GM12878 (cell line): ENCODE results near the gene H1-8. TPM values are rescaled to one million over a fixed set of nuclear protein-coding genes. Genes with fewer than 3 reads are reported as not detected.

ENCODE experiments used
- ATAC-seq: fragments of 200-7000 bp; cut with Tn5 transposase; 3 replicates; pipeline ENCODE4 v1.9.1; 2020; ENCODE audit warnings: mild to moderate bottlenecking, moderate library complexity
- BruUV-seq: library from RNA; stranded (reverse); fragments of 400-500 nt; replicated peaks from 2 replicates; lab custom pipeline; 2021; lab: Mats Ljungman, UMichigan
- CTCF ChIA-PET: fragments of 300-600 bp; sonication (Branson Sonifier 250); formaldehyde crosslinking; extraction: SDS; loops from one replicate; lab custom pipeline; 2021; ENCODE audit warnings: inconsistent platforms; lab: Yijun Ruan, JAX
- POLR2A ChIA-PET: fragments of 350-600 bp; formaldehyde crosslinking; extraction: SDS; loops from one replicate; lab custom pipeline; 2021; ENCODE audit warnings: inconsistent platforms; lab: Charles Lee
- RAD21 ChIA-PET: fragments of 300-600 bp; sonication (Branson Sonifier 250); formaldehyde crosslinking; loops from one replicate; lab custom pipeline; 2023; ENCODE audit warnings: antibody characterized with exemption; ENCODE audit not compliant: unreplicated experiment; lab: Charles Lee
- SMC1A ChIA-PET: fragments of 300-600 bp; sonication (Branson Sonifier 250); formaldehyde crosslinking; loops from one replicate; lab custom pipeline; 2023; ENCODE audit not compliant: unreplicated experiment, uncharacterized antibody; lab: Charles Lee
- DNase-seq: peaks from one replicate; pipeline ENCODE4 v3.0.0-alpha.2; 2011; ENCODE audit warnings: low read depth, low spot score
- FAIRE-seq: peaks from 3 replicates; lab custom pipeline; 2011; peaks lifted over from hg19 to GRCh38; lab: Jason Lieb, UNC
- H2AFZ ChIP-seq: 2 replicates; pipeline ENCODE4 v1.6.0; 2011; ENCODE audit warnings: low read depth, low read length, control low read depth; ENCODE audit not compliant: control insufficient read depth
- H3K27ac ChIP-seq: 2 replicates; pipeline ENCODE4 v1.5.1; 2011; ENCODE audit warnings: control low read depth; ENCODE audit not compliant: control insufficient read depth, insufficient read depth
- H3K27me3 ChIP-seq, 2 experiments: replicated peaks in 1 of 2; 2 replicates each; pipeline versions ENCODE4 v1.6.0 to v1.6.1; 2011; ENCODE audit warnings: low read length in 1 of 2; ENCODE audit not compliant: control insufficient read depth in 2 of 2, insufficient read depth in 2 of 2
- H3K36me3 ChIP-seq, 2 experiments: 2 replicates each; pipeline ENCODE4 v1.5.1; 2011; ENCODE audit warnings: low read length in 1 of 2; ENCODE audit not compliant: control insufficient read depth in 2 of 2, insufficient read depth in 2 of 2
- H3K4me1 ChIP-seq: 2 replicates; pipeline ENCODE4 v1.6.1; 2011; ENCODE audit warnings: mild to moderate bottlenecking, low read length, moderate library complexity, mixed read lengths; ENCODE audit not compliant: control insufficient read depth, insufficient read depth
- H3K4me2 ChIP-seq: 2 replicates; pipeline ENCODE4 v1.6.0; 2011; ENCODE audit warnings: control low read depth; ENCODE audit not compliant: control insufficient read depth, insufficient read depth
- H3K4me3 ChIP-seq: fragments of 200-600 bp; sonication (generic); 2 replicates; pipeline ENCODE4 v1.5.1; 2016
- H3K79me2 ChIP-seq: 2 replicates; pipeline ENCODE4 v1.6.0; 2011; ENCODE audit warnings: low read length; ENCODE audit not compliant: control insufficient read depth, insufficient read depth
- H3K9ac ChIP-seq: 2 replicates; pipeline ENCODE4 v1.8.0; 2011; ENCODE audit warnings: low read length, control low read depth, mixed read lengths; ENCODE audit not compliant: control insufficient read depth, insufficient read depth
- H3K9me3 ChIP-seq: replicated peaks from 3 replicates; pipeline ENCODE4 v1.5.1; 2011; ENCODE audit warnings: mild to moderate bottlenecking, low read length; ENCODE audit not compliant: control insufficient read depth, insufficient read depth
- H4K20me1 ChIP-seq: 2 replicates; pipeline ENCODE4 v1.6.0; 2011; ENCODE audit not compliant: control insufficient read depth, insufficient read depth
- BACH1 ChIP-seq: fragments of 450-650 bp; IDR thresholded peaks from 2 replicates; pipeline ENCODE4 v1.6.1; 2017; ENCODE audit warnings: mild to moderate bottlenecking, borderline replicate concordance
- HDAC6 ChIP-seq: fragments of 200-600 bp; sonication (generic); IDR thresholded peaks from one replicate; pipeline ENCODE4 v1.8.0; 2017; ENCODE audit warnings: antibody characterized with exemption; ENCODE audit not compliant: unreplicated experiment
- POLR2A ChIP-seq: IDR thresholded peaks from 2 replicates; pipeline ENCODE4 v1.6.1; 2011; ENCODE audit warnings: low read depth, mild to moderate bottlenecking, low read length
- TCF3 ChIP-seq: IDR thresholded peaks from 2 replicates; pipeline ENCODE4 v1.6.1; 2012; ENCODE audit warnings: low read depth, mild to moderate bottlenecking, low read length, borderline replicate concordance; ENCODE audit not compliant: insufficient read depth
- ZZZ3 ChIP-seq: IDR thresholded peaks from 2 replicates; pipeline ENCODE4 v1.6.1; 2011; ENCODE audit warnings: low read depth; ENCODE audit not compliant: control insufficient read depth, insufficient read length
- WGBS: methylation state at CpG from one replicate; pipeline ENCODE4 v1.1.6; 2016; ENCODE audit warnings: low lambda C conversion rate; ENCODE audit not compliant: insufficient replicate concordance, insufficient coverage; ENCODE audit errors: missing lambda C conversion rate; 5-methylcytosine and 5-hydroxymethylcytosine counted together
- in situ Hi-C: fragments of 300-500 bp; cut with MboI; formaldehyde crosslinking; loops from 9 replicates; pipeline ENCODE4 v1.14.3; 2018; ENCODE audit warnings: mixed read lengths
- intact Hi-C: fragments of 100-400 bp; cut with micrococcal nuclease; formaldehyde crosslinking; loops from one replicate; pipeline ENCODE4 v1.14.2; 2022; ENCODE audit not compliant: unreplicated experiment
- polyA plus RNA-seq, 11 experiments: library from polyadenylated mRNA; depleted of rRNA in 4 of 11; unstranded in 6 of 11; stranded (reverse) in 5 of 11; fragments of >200 nt; fragmentation: Nextera tagmentation in 4 of 11; fragmentation: Illumina TruSeq in 1 of 11; extraction: Ambion mirVana in 4 of 11; extraction: Trizol in 1 of 11; gene quantifications; 1 replicate in 1 of 11; 2 replicates in 10 of 11; pipeline versions ENCODE4 v1.2.1 to v1.2.3, GENCODE V29; 2011 to 2016; ENCODE audit warnings: inconsistent platforms in 2 of 11, missing spikeins in 2 of 11, low read depth in 1 of 11
- total RNA-seq, 4 experiments: library from RNA; depleted of rRNA in 3 of 4; stranded (reverse); fragments of >200 nt in 3 of 4; fragmentation: Illumina TruSeq in 1 of 4; extraction: Trizol in 1 of 4; gene quantifications; 2 replicates each; pipeline versions ENCODE4 v1.2.1 to v1.2.3, GENCODE V29; 2013 to 2021
- TF ChIP-seq, protein P1 (sequence below): fragments of 450-650 bp; IDR thresholded peaks from 2 replicates; pipeline ENCODE4 v1.6.1; 2017; ENCODE audit warnings: mild to moderate bottlenecking, low read depth, inconsistent platforms; ENCODE audit not compliant: poor library complexity, severe bottlenecking
- TF ChIP-seq, protein P2 (sequence below): IDR thresholded peaks from 2 replicates; pipeline ENCODE4 v1.6.1; 2012; ENCODE audit warnings: improper control_type of control experiment, low read depth, low read length; ENCODE audit not compliant: insufficient replicate concordance
- TF ChIP-seq, protein P3 (sequence below): fragments of 450-650 bp; IDR thresholded peaks from 2 replicates; pipeline ENCODE4 v1.6.1; 2017; ENCODE audit warnings: mild to moderate bottlenecking

Gene H1-8
- total and polyA plus RNA-seq, 10 of the 15 experiments (the other 5 are each of a cell fraction or from before 2014, with no cell fraction given) = not detected

DNA sequence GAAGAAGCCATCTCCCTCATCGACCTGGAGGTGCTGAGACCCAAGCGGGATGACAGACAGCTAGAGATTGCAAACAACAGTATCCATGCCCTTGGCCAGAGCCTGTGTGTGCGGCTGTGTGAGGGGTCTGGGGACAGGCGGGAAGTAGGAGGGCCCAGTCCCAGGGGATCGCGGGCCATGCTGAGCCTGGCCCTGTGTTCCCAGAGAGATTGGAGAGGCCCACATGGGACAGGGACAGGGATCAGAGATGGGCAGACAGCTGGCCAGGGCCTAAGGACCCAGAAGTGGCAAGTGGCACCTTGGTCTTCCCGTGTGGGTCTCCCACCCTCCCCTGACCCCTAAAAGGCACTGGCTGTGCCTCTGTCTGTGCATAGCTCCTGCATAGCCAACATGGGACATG, 25.5 kb upstream of the H1-8 start:
- ChIA-PET CTCF (no interaction called here), POLR2A (no interaction called here), SMC1A (interaction anchor here (0.9 kb wide), 1 partner anchor 9 kb away, joined by 3 read pairs; no protein-coding TSS in a partner anchor), RAD21 (no interaction called here)
- Histone ChIP-seq H3K36me3 (no peaks in the 10 kb centered on the region; a peak in 1 of 4 replicates), H4K20me1 (no peaks in the 10 kb centered on the region), H3K27ac (no peak overlapping the region), H2AFZ (no peak overlapping the region), H3K9me3 (no peaks in the 10 kb centered on the region), H3K4me3 (no peak overlapping the region), H3K79me2 (no peaks in the 10 kb centered on the region), H3K4me2 (no peak overlapping the region), H3K27me3 (no peaks in the 10 kb centered on the region), H3K9ac (no peak overlapping the region), H3K4me1 (no peaks in the 10 kb centered on the region)
- FAIRE-seq (no peak), DNase-seq (no peak), ATAC-seq (no peak)
- in situ Hi-C loops = no loop called here
- 74% methylated on average over 7 of the region's 7 CpGs for WGBS
- no TSS peak for BruUV-seq
- TF ChIP-seq, protein P1, sequence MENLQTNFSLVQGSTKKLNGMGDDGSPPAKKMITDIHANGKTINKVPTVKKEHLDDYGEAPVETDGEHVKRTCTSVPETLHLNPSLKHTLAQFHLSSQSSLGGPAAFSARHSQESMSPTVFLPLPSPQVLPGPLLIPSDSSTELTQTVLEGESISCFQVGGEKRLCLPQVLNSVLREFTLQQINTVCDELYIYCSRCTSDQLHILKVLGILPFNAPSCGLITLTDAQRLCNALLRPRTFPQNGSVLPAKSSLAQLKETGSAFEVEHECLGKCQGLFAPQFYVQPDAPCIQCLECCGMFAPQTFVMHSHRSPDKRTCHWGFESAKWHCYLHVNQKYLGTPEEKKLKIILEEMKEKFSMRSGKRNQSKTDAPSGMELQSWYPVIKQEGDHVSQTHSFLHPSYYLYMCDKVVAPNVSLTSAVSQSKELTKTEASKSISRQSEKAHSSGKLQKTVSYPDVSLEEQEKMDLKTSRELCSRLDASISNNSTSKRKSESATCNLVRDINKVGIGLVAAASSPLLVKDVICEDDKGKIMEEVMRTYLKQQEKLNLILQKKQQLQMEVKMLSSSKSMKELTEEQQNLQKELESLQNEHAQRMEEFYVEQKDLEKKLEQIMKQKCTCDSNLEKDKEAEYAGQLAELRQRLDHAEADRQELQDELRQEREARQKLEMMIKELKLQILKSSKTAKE = no peak
- TF ChIP-seq, protein P2, sequence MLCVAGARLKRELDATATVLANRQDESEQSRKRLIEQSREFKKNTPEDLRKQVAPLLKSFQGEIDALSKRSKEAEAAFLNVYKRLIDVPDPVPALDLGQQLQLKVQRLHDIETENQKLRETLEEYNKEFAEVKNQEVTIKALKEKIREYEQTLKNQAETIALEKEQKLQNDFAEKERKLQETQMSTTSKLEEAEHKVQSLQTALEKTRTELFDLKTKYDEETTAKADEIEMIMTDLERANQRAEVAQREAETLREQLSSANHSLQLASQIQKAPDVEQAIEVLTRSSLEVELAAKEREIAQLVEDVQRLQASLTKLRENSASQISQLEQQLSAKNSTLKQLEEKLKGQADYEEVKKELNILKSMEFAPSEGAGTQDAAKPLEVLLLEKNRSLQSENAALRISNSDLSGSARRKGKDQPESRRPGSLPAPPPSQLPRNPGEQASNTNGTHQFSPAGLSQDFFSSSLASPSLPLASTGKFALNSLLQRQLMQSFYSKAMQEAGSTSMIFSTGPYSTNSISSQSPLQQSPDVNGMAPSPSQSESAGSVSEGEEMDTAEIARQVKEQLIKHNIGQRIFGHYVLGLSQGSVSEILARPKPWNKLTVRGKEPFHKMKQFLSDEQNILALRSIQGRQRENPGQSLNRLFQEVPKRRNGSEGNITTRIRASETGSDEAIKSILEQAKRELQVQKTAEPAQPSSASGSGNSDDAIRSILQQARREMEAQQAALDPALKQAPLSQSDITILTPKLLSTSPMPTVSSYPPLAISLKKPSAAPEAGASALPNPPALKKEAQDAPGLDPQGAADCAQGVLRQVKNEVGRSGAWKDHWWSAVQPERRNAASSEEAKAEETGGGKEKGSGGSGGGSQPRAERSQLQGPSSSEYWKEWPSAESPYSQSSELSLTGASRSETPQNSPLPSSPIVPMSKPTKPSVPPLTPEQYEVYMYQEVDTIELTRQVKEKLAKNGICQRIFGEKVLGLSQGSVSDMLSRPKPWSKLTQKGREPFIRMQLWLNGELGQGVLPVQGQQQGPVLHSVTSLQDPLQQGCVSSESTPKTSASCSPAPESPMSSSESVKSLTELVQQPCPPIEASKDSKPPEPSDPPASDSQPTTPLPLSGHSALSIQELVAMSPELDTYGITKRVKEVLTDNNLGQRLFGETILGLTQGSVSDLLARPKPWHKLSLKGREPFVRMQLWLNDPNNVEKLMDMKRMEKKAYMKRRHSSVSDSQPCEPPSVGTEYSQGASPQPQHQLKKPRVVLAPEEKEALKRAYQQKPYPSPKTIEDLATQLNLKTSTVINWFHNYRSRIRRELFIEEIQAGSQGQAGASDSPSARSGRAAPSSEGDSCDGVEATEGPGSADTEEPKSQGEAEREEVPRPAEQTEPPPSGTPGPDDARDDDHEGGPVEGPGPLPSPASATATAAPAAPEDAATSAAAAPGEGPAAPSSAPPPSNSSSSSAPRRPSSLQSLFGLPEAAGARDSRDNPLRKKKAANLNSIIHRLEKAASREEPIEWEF = no peak
- TF ChIP-seq POLR2A (no peak), HDAC6 (no peak), TCF3 (no peak), ZZZ3 (no peak), BACH1 (no peak)
- TF ChIP-seq, protein P3, sequence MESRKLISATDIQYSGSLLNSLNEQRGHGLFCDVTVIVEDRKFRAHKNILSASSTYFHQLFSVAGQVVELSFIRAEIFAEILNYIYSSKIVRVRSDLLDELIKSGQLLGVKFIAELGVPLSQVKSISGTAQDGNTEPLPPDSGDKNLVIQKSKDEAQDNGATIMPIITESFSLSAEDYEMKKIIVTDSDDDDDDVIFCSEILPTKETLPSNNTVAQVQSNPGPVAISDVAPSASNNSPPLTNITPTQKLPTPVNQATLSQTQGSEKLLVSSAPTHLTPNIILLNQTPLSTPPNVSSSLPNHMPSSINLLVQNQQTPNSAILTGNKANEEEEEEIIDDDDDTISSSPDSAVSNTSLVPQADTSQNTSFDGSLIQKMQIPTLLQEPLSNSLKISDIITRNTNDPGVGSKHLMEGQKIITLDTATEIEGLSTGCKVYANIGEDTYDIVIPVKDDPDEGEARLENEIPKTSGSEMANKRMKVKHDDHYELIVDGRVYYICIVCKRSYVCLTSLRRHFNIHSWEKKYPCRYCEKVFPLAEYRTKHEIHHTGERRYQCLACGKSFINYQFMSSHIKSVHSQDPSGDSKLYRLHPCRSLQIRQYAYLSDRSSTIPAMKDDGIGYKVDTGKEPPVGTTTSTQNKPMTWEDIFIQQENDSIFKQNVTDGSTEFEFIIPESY = no peak
- intact Hi-C loops = no loop called here
